A549 (cell line): ENCODE measurements around the gene MAMLD1. TPM values are rescaled to one million over a fixed set of nuclear protein-coding genes. Genes with fewer than 3 reads are reported as not detected.

Experiments
- ATAC-seq, 2 experiments: fragments of 200-7000 bp in 1 of 2; fragments of >200 bp in 1 of 2; cut with Nextera tagmentation in 1 of 2; cut with Tn5 transposase in 1 of 2; 3 replicates each; pipeline versions ENCODE4 v1.8.0 to v1.9.1; 2018 to 2020; ENCODE audit warnings: mild to moderate bottlenecking in 1 of 2, moderate library complexity in 1 of 2
- CTCF ChIA-PET: fragments of 300-600 bp; sonication (Branson Sonifier 250); formaldehyde crosslinking; extraction: SDS; loops from one replicate; lab custom pipeline; 2021; ENCODE audit warnings: antibody characterized with exemption, inconsistent platforms; lab: Yijun Ruan, JAX
- POLR2A ChIA-PET: fragments of 350-600 bp; formaldehyde crosslinking; extraction: SDS; loops from one replicate; lab custom pipeline; 2021; ENCODE audit warnings: antibody characterized with exemption, inconsistent platforms; lab: Yijun Ruan, JAX
- DNase-seq, 2 experiments: peaks; one replicate each; pipeline versions ENCODE4 v3.0.0 to v3.0.0-alpha.2; 2011 to 2016; ENCODE audit warnings: low read depth in 1 of 2, low spot score in 1 of 2
- FAIRE-seq: peaks from 2 replicates; lab custom pipeline; 2011; peaks lifted over from hg19 to GRCh38; lab: Jason Lieb, UNC
- H3K27ac ChIP-seq, 2 experiments: fragments of >200 bp; sonication (Bioruptor Twin); formaldehyde crosslinking; 3 replicates each; pipeline ENCODE4 v1.5.1; 2016 to 2017
- H3K4me1 ChIP-seq: fragments of >200 bp; sonication (Bioruptor Twin); formaldehyde crosslinking; 3 replicates; pipeline ENCODE4 v1.6.1; 2016
- H3K4me2 ChIP-seq: fragments of >200 bp; sonication (Bioruptor Twin); formaldehyde crosslinking; 3 replicates; pipeline ENCODE4 v1.6.1; 2016
- H3K4me3 ChIP-seq: fragments of >200 bp; sonication (Bioruptor Twin); formaldehyde crosslinking; 3 replicates; pipeline ENCODE4 v1.5.1; 2016
- H3K9me3 ChIP-seq: fragments of >200 bp; sonication (Bioruptor Twin); formaldehyde crosslinking; 3 replicates; pipeline ENCODE4 v1.6.1; 2016
- CBX2 ChIP-seq: fragments of 200-600 bp; sonication (generic); IDR thresholded peaks from 2 replicates; pipeline ENCODE4 v1.6.1; 2016; ENCODE audit warnings: low read depth, mild to moderate bottlenecking, borderline replicate concordance
- CBX8 ChIP-seq: fragments of 200-600 bp; sonication (generic); IDR thresholded peaks from 2 replicates; pipeline ENCODE4 v1.6.1; 2016
- CHD2 ChIP-seq: fragments of 150-350 bp; IDR thresholded peaks from 2 replicates; pipeline ENCODE4 v1.6.1; 2014; ENCODE audit warnings: low read length; ENCODE audit not compliant: partially characterized antibody
- EHF ChIP-seq: fragments of 250-450 bp; sonication (Bioruptor Pico); IDR thresholded peaks from 2 replicates; pipeline ENCODE4 v1.5.0; 2020; ENCODE audit warnings: mild to moderate bottlenecking
- FOSL2 ChIP-seq, 2 experiments: fragments of 450-650 bp in 1 of 2; fragments of >200 bp in 1 of 2; sonication (Bioruptor Twin) in 1 of 2; formaldehyde crosslinking; IDR thresholded peaks; 2 replicates each; pipeline versions ENCODE4 v1.5.0 to v1.6.1; 2016 to 2020; ENCODE audit warnings: mild to moderate bottlenecking in 1 of 2, moderate library complexity in 1 of 2
- HOXA7 ChIP-seq: fragments of 250-450 bp; sonication (Bioruptor Pico); IDR thresholded peaks from 2 replicates; pipeline ENCODE4 v1.5.0; 2020; ENCODE audit warnings: mild to moderate bottlenecking, moderate library complexity
- HOXB5 ChIP-seq: fragments of 250-450 bp; sonication (Bioruptor Pico); IDR thresholded peaks from 2 replicates; pipeline ENCODE4 v1.5.0; 2020; ENCODE audit warnings: mild to moderate bottlenecking, moderate library complexity
- KDM1A ChIP-seq: fragments of 200-600 bp; sonication (generic); IDR thresholded peaks from 2 replicates; pipeline ENCODE4 v1.6.1; 2016; ENCODE audit warnings: low read depth, mild to moderate bottlenecking
- MAFK ChIP-seq: fragments of 450-650 bp; IDR thresholded peaks from 2 replicates; pipeline ENCODE4 v1.6.1; 2014; ENCODE audit not compliant: partially characterized antibody
- MAX ChIP-seq: IDR thresholded peaks from 2 replicates; pipeline ENCODE4 v1.6.1; 2012
- PBX3 ChIP-seq: IDR thresholded peaks from 2 replicates; pipeline ENCODE4 v1.6.1; 2012
- RAD21 ChIP-seq, 2 experiments: fragments of >200 bp in 1 of 2; sonication (Bioruptor Twin) in 1 of 2; formaldehyde crosslinking in 1 of 2; IDR thresholded peaks in 1 of 2; conservative IDR thresholded peaks in 1 of 2; 2 replicates in 1 of 2; 3 replicates in 1 of 2; pipeline ENCODE4 v1.6.1; 2012 to 2018; ENCODE audit warnings: inconsistent platforms in 1 of 2
- RARB ChIP-seq: fragments of 250-450 bp; sonication (Bioruptor Pico); IDR thresholded peaks from 2 replicates; pipeline ENCODE4 v1.8.0; 2021; ENCODE audit warnings: mild to moderate bottlenecking, moderate library complexity
- RCOR1 ChIP-seq: fragments of 150-350 bp; IDR thresholded peaks from 2 replicates; pipeline ENCODE4 v1.6.1; 2014; ENCODE audit warnings: antibody characterized with exemption, low read length, low read depth
- SREBF2 ChIP-seq: fragments of 450-650 bp; IDR thresholded peaks from 2 replicates; pipeline ENCODE4 v1.6.1; 2014; ENCODE audit warnings: mild to moderate bottlenecking, moderate library complexity
- TP53 ChIP-seq: fragments of 250-450 bp; sonication (Bioruptor Pico); IDR thresholded peaks from 2 replicates; pipeline ENCODE4 v1.5.0; 2021; ENCODE audit warnings: mild to moderate bottlenecking, moderate library complexity
- ZSCAN20 ChIP-seq: fragments of 250-450 bp; sonication (Bioruptor Pico); IDR thresholded peaks from 2 replicates; pipeline ENCODE4 v1.8.0; 2022; ENCODE audit warnings: mild to moderate bottlenecking, moderate library complexity
- WGBS: methylation state at CpG from one replicate; pipeline ENCODE4 v1.1.6; 2017; ENCODE audit errors: missing lambda C conversion rate; 5-methylcytosine and 5-hydroxymethylcytosine counted together
- polyA plus RNA-seq, 4 experiments: library from polyadenylated mRNA; depleted of rRNA in 3 of 4; stranded (reverse); fragments of >200 nt; fragmentation: RNase III in 1 of 4; extraction: RNeasy Plus Mini Kit Qiagen cat#74134 plus additional on column Dnase treatment in 1 of 4; gene quantifications; 2 replicates in 3 of 4; 3 replicates in 1 of 4; pipeline ENCODE4 v1.2.3, GENCODE V29; 2011 to 2017
- TF ChIP-seq, protein P1 (sequence below): IDR thresholded peaks from 2 replicates; pipeline ENCODE4 v1.6.1; 2012; ENCODE audit warnings: low read depth, borderline replicate concordance
- TF ChIP-seq, protein P2 (sequence below): fragments of 150-350 bp; IDR thresholded peaks from 2 replicates; pipeline ENCODE4 v1.6.1; 2014; ENCODE audit warnings: low read depth, mild to moderate bottlenecking, low read length
- TF ChIP-seq, protein P3 (sequence below): fragments of >200 bp; sonication (Bioruptor Twin); formaldehyde crosslinking; IDR thresholded peaks from 3 replicates; pipeline ENCODE4 v1.6.1; 2016
- TF ChIP-seq, protein P4 (sequence below): fragments of 250-450 bp; sonication (Bioruptor Pico); IDR thresholded peaks from 2 replicates; pipeline ENCODE4 v1.5.0; 2021; ENCODE audit warnings: mild to moderate bottlenecking, moderate library complexity, borderline replicate concordance

MAMLD1 gene
- polyA plus RNA-seq, 2 of the 4 experiments (the other 2 are of a cell fraction): 1.2 to 2.3 TPM

DNA sequence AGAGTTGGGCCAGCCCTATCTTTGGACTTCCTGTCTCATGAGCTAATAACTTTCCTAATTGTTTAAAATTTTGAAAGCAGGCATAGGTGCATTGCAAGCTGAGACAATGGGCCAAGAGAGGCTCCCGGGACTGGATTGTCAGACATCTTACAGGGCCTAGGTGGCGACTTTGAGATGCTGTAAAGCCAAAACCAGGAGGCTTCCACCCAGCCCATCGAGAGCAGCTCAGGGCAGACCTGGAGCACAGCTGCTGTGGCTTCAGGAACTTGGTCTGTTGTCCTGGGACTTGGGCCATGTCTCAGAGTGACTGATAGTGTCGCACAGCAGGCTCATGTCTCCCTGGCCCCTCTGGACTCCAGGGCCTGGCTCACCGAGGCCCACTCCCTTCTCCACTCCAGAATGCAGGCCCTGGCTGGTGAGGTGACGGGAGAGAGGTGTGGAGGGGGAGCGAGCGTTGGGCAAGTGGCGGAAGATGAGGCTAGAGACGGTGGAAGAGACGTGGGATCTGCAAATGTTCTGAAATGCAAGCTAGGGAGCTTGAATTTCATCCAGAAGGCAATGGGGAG, 181.2 kb downstream of the MAMLD1 start:
- Histone ChIP-seq H3K9me3 (no peaks in the 10 kb centered on the region), H3K4me3 (no peak overlapping the region)
- TF ChIP-seq, protein P1, sequence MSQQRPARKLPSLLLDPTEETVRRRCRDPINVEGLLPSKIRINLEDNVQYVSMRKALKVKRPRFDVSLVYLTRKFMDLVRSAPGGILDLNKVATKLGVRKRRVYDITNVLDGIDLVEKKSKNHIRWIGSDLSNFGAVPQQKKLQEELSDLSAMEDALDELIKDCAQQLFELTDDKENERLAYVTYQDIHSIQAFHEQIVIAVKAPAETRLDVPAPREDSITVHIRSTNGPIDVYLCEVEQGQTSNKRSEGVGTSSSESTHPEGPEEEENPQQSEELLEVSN: no peak
- TF ChIP-seq RAD21 (conservative IDR thresholded peaks at IDR 0.05 in 1 of 2, IDR thresholded peaks at IDR 0.05 in 1 of 2) (peak in 1 of 2 experiments; percentile 34; a peak in 1 of 5 replicates), MAFK (no peak)
- TF ChIP-seq, protein P2, sequence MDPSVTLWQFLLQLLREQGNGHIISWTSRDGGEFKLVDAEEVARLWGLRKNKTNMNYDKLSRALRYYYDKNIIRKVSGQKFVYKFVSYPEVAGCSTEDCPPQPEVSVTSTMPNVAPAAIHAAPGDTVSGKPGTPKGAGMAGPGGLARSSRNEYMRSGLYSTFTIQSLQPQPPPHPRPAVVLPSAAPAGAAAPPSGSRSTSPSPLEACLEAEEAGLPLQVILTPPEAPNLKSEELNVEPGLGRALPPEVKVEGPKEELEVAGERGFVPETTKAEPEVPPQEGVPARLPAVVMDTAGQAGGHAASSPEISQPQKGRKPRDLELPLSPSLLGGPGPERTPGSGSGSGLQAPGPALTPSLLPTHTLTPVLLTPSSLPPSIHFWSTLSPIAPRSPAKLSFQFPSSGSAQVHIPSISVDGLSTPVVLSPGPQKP: no peak
- TF ChIP-seq, all 56 proteins: peak for 1
- peak in 1 of 2 experiments; percentile 56; a peak in 3 of 6 replicates for ATAC-seq
- no peak for FAIRE-seq
- Histone ChIP-seq H3K27ac (no peak overlapping the region), H3K4me1 (peaks cover 9% of the 10 kb centered on the region; the same call in 2 of the 3 replicates), H3K4me2 (no peak overlapping the region)
- 71% methylated on average over 11 of the region's 11 CpGs for WGBS
- ChIA-PET POLR2A (no interaction called here), CTCF (interaction anchor here (0.6 to 1.5 kb wide), 7 partner anchors 21 to 185 kb away, joined by 3 to 5 read pairs (median 3); no protein-coding TSS in a partner anchor)
- peak; percentile 10 to 24 for DNase-seq

DNA sequence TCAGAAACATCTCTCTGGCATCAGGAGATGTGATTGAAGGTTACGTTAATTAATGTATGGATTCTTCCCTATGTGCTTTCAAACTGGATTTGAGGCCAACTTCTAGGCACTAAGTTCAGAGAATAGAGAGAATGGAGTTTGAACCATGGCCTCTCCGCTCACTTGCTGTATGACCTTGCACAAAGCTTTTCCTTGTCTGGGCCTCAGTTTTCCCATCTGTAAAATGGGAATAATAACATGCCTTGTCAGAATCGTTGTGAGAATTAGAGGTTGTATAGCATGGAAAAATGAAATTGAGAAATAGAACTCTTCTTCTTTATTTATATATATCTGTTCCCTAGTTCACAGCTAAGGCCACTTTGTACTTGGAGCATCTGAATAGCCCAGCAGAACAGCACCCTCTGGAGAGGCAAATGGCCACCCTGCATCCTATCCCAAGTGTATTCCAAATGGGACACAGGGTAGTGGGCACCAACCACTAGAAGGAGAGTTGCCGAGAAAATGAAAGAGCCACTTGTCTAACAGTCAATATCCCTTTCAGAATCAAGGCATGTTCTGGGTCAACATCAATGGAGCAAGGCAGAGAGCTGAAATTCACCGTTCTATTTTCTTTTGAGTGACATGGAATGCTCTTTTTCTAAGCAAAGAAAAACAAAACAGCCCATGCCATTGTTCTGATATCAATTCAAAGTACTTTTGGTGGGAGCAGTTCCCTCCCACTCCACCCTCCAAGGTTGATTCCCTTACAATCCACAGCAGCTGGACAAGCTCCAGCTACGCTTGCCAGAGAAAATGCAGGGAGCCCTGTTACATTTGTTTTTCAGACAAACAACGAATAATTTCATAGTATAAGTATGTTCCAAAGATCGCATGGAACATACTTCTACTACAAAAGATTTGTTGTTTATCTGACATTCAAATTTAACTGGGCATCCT, 182.0 kb downstream of the MAMLD1 start:
- TF ChIP-seq CBX8 (no peak), KDM1A (no peak), CBX2 (no peak), PBX3 (no peak), RCOR1 (no peak), HOXB5 (no peak), MAX (no peak), CHD2 (no peak), EHF (CRISPR knock-in tag) (no peak), FOSL2 (IDR thresholded peaks at IDR 0.05) (no peak), FOSL2 (CRISPR knock-in tag; IDR thresholded peaks at IDR 0.05) (no peak), ZSCAN20 (CRISPR knock-in tag) (no peak), TP53 (CRISPR knock-in tag) (no peak), HOXA7 (CRISPR knock-in tag) (no peak), RARB (CRISPR knock-in tag) (no peak), SREBF2 (no peak)
- TF ChIP-seq, protein P3, sequence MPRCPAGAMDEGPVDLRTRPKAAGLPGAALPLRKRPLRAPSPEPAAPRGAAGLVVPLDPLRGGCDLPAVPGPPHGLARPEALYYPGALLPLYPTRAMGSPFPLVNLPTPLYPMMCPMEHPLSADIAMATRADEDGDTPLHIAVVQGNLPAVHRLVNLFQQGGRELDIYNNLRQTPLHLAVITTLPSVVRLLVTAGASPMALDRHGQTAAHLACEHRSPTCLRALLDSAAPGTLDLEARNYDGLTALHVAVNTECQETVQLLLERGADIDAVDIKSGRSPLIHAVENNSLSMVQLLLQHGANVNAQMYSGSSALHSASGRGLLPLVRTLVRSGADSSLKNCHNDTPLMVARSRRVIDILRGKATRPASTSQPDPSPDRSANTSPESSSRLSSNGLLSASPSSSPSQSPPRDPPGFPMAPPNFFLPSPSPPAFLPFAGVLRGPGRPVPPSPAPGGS: no peak
- TF ChIP-seq, protein P4, sequence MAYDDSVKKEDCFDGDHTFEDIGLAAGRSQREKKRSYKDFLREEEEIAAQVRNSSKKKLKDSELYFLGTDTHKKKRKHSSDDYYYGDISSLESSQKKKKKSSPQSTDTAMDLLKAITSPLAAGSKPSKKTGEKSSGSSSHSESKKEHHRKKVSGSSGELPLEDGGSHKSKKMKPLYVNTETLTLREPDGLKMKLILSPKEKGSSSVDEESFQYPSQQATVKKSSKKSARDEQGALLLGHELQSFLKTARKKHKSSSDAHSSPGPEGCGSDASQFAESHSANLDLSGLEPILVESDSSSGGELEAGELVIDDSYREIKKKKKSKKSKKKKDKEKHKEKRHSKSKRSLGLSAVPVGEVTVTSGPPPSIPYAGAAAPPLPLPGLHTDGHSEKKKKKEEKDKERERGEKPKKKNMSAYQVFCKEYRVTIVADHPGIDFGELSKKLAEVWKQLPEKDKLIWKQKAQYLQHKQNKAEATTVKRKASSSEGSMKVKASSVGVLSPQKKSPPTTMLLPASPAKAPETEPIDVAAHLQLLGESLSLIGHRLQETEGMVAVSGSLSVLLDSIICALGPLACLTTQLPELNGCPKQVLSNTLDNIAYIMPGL: no peak
- POLR2A ChIA-PET: no interaction called here
- CTCF ChIA-PET: interaction anchor here (1.0 to 1.5 kb wide), 6 partner anchors 20 to 184 kb away, joined by 3 to 5 read pairs (median 4); no protein-coding TSS in a partner anchor
- ATAC-seq (no peak), DNase-seq (no peak), FAIRE-seq (peak; percentile 32)
- peaks cover 9% of the 10 kb centered on the region; the same call in 2 of the 3 replicates for H3K4me1 ChIP-seq
- no peak overlapping the region for H3K27ac ChIP-seq
- H3K9me3 ChIP-seq: no peaks in the 10 kb centered on the region
- no peak overlapping the region for H3K4me3 ChIP-seq
- WGBS: 82% methylated on average over 8 of the region's 8 CpGs
- H3K4me2 ChIP-seq: no peak overlapping the region
